Hepatocyte (in vitro differentiated cells): ENCODE results near the gene NT5C2.

Experiments
- CTCF ChIP-seq: fragments of 200-600 bp; sonication (generic); IDR thresholded peaks from 2 replicates; pipeline ENCODE4 v1.5.1; 2016; ENCODE audit warnings: antibody characterized with exemption, mild to moderate bottlenecking; ENCODE audit not compliant: poor library complexity
- EZH2 ChIP-seq: fragments of 200-600 bp; sonication (generic); IDR thresholded peaks from 2 replicates; pipeline ENCODE4 v1.6.1; 2016; ENCODE audit warnings: antibody characterized with exemption, mild to moderate bottlenecking, borderline replicate concordance
- EZH2phosphoT487 ChIP-seq: fragments of 200-600 bp; sonication (generic); IDR thresholded peaks from one replicate; pipeline ENCODE4 v1.6.1; 2018; ENCODE audit warnings: antibody characterized with exemption, mild to moderate bottlenecking, low read depth, moderate library complexity; ENCODE audit not compliant: unreplicated experiment, severe bottlenecking

- TF ChIP-seq CTCF: no peak
- no peak for TF ChIP-seq EZH2
- no peak for TF ChIP-seq EZH2phosphoT487
Measured at GRCh38 chr10:103193107-103193819, at the start of gene NT5C2.
